Transverse colon (tissue), 4 donors: ENCODE data around the gene ATAD1.

Source experiments
- POLR2AphosphoS5 ChIP-seq, 3 donors: sonication (generic); formaldehyde crosslinking; IDR thresholded peaks; one replicate each; pipeline ENCODE4 v1.6.1; 2016; ENCODE audit warnings: antibody characterized with exemption in 3 of 3
- TF ChIP-seq, protein P1 (sequence below), 5 experiments: fragments of 200-600 bp in 3 of 5; fragments of 450-650 bp in 2 of 5; sonication (generic) in 3 of 5; IDR thresholded peaks; 1 replicate in 2 of 5; 2 replicates in 3 of 5; pipeline ENCODE4 v1.5.1; 2016 to 2017; ENCODE audit warnings: antibody characterized with exemption in 5 of 5, inconsistent platforms in 3 of 5, mild to moderate bottlenecking in 2 of 5, moderate library complexity in 1 of 5

DNA sequence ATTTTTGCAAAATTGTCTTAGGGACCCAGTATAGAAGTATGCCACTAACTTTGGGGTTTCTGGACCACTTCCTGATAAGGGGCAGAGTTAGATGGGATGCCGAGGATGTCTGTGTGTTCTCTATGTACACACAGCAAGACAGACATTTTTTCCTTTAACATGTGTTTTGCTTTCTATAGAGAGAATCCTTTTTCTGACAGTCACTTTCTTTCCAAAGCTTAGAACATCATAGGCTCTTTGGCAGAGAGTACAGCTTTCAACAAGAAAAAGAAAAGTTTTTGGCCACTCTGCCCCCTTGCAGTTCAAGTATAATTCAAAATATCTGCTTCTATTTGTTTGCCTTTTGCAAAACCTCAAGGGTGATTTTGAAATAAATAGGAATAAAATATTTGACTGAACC is 114.3 kb downstream of the ATAD1 start:
- TF ChIP-seq, protein P1, sequence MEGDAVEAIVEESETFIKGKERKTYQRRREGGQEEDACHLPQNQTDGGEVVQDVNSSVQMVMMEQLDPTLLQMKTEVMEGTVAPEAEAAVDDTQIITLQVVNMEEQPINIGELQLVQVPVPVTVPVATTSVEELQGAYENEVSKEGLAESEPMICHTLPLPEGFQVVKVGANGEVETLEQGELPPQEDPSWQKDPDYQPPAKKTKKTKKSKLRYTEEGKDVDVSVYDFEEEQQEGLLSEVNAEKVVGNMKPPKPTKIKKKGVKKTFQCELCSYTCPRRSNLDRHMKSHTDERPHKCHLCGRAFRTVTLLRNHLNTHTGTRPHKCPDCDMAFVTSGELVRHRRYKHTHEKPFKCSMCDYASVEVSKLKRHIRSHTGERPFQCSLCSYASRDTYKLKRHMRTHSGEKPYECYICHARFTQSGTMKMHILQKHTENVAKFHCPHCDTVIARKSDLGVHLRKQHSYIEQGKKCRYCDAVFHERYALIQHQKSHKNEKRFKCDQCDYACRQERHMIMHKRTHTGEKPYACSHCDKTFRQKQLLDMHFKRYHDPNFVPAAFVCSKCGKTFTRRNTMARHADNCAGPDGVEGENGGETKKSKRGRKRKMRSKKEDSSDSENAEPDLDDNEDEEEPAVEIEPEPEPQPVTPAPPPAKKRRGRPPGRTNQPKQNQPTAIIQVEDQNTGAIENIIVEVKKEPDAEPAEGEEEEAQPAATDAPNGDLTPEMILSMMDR (IDR thresholded peaks at IDR 0.05): no peak
- no peak for TF ChIP-seq POLR2AphosphoS5 (IDR thresholded peaks at IDR 0.05)
